ENCODE data around the gene CD7. TPM values are rescaled to one million over a fixed set of nuclear protein-coding genes. Genes with fewer than 3 reads are reported as not detected.

Gene CD7
- total and polyA plus RNA-seq, 9 of the 15 experiments (the other 6 are each of a cell fraction or from before 2014, with no cell fraction given), result 0.21 to 0.35 TPM; not detected in 7

DNA sequence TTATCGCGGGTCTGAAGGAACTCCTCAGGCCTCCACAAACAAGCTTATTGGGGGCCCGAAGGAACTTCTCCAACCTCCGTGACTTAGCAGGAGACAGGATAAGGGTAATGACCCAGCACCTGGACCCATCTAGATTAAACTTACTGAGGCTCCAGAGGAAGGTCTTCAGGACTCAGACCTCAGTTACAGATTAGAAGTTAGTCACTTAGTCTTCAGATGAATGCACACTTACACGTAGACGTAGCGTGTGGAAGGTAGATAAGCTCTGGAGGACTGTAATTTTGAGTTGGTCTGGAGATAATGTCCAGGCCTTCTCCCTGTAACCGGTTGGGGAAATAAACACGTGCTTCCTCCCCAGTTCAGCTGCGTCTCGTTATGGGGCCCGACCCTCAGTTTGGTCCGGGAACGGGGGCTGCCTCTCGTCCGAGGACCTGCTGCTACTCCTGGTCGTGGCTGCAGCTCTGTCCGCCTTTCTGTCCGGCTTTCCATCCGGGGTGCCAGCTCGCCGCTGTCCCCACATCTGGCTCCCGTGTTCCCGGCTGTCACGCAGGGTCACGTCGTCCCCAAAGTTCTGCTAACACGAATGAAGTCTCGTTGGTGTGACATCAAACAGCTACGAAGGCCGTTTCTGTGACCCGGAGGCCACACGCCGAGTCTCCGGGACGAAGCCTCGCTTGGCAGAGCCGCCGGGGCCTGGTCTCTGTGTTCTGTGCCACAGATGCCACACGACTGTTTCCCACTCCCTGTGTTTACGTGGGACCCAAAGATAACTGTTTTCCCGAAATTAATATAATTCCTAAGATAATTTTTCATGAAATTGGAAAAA is 28.0 kb upstream of the CD7 start (continued):
- TF ChIP-seq, protein P1, sequence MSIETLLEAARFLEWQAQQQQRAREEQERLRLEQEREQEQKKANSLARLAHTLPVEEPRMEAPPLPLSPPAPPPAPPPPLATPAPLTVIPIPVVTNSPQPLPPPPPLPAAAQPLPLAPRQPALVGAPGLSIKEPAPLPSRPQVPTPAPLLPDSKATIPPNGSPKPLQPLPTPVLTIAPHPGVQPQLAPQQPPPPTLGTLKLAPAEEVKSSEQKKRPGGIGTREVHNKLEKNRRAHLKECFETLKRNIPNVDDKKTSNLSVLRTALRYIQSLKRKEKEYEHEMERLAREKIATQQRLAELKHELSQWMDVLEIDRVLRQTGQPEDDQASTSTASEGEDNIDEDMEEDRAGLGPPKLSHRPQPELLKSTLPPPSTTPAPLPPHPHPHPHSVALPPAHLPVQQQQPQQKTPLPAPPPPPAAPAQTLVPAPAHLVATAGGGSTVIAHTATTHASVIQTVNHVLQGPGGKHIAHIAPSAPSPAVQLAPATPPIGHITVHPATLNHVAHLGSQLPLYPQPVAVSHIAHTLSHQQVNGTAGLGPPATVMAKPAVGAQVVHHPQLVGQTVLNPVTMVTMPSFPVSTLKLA (conservative IDR thresholded peaks at IDR 0.05), result peak; percentile 82 to 89
- TF ChIP-seq ZFP1 (CRISPR knock-in tag; IDR thresholded peaks at IDR 0.05) (no peak; the same call in 1 of the 2 replicates), RBM15 (IDR thresholded peaks at IDR 0.05; ENCODE audit: insufficient read depth, low read length) (no peak), IFI16 (CRISPR knock-in tag; IDR thresholded peaks at IDR 0.05) (peak; percentile 56; the same call in 1 of the 2 replicates), ARHGAP35 (IDR thresholded peaks at IDR 0.05; ENCODE audit: partially characterized antibody) (no peak), CCAR2 (IDR thresholded peaks at IDR 0.05; ENCODE audit: low read depth, low read length) (no peak), ZNF140 (CRISPR knock-in tag; IDR thresholded peaks at IDR 0.05) (no peak), TCFL5 (CRISPR knock-in tag; conservative IDR thresholded peaks at IDR 0.05) (no peak; the same call in 1 of the 2 replicates), CBX1 (IDR thresholded peaks at IDR 0.05; ENCODE audit: low read depth) (no peak), KLF16 (IDR thresholded peaks at IDR 0.05) (peak; percentile 95), ILK (tag; IDR thresholded peaks at IDR 0.05; ENCODE audit: borderline replicate concordance, low read depth) (no peak), KDM2B (CRISPR knock-in tag; IDR thresholded peaks at IDR 0.05) (0 out of 2 replicates have a peak, but pooled peaks have one; percentile 4)
- TF ChIP-seq, protein P2, sequence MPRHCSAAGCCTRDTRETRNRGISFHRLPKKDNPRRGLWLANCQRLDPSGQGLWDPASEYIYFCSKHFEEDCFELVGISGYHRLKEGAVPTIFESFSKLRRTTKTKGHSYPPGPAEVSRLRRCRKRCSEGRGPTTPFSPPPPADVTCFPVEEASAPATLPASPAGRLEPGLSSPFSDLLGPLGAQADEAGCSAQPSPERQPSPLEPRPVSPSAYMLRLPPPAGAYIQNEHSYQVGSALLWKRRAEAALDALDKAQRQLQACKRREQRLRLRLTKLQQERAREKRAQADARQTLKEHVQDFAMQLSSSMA (CRISPR knock-in tag; IDR thresholded peaks at IDR 0.05), result no peak
- TF ChIP-seq, protein P3, sequence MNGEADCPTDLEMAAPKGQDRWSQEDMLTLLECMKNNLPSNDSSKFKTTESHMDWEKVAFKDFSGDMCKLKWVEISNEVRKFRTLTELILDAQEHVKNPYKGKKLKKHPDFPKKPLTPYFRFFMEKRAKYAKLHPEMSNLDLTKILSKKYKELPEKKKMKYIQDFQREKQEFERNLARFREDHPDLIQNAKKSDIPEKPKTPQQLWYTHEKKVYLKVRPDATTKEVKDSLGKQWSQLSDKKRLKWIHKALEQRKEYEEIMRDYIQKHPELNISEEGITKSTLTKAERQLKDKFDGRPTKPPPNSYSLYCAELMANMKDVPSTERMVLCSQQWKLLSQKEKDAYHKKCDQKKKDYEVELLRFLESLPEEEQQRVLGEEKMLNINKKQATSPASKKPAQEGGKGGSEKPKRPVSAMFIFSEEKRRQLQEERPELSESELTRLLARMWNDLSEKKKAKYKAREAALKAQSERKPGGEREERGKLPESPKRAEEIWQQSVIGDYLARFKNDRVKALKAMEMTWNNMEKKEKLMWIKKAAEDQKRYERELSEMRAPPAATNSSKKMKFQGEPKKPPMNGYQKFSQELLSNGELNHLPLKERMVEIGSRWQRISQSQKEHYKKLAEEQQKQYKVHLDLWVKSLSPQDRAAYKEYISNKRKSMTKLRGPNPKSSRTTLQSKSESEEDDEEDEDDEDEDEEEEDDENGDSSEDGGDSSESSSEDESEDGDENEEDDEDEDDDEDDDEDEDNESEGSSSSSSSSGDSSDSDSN (IDR thresholded peaks at IDR 0.05; ENCODE audit: borderline replicate concordance in 1 of 2, low read depth in 2 of 2, low read length in 2 of 2), result peak in 1 of 2 experiments; percentile 81; a peak in 3 of 4 replicates
- TF ChIP-seq, protein P4, sequence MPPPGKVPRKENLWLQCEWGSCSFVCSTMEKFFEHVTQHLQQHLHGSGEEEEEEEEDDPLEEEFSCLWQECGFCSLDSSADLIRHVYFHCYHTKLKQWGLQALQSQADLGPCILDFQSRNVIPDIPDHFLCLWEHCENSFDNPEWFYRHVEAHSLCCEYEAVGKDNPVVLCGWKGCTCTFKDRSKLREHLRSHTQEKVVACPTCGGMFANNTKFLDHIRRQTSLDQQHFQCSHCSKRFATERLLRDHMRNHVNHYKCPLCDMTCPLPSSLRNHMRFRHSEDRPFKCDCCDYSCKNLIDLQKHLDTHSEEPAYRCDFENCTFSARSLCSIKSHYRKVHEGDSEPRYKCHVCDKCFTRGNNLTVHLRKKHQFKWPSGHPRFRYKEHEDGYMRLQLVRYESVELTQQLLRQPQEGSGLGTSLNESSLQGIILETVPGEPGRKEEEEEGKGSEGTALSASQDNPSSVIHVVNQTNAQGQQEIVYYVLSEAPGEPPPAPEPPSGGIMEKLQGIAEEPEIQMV (tag; conservative IDR thresholded peaks at IDR 0.05; ENCODE audit: low read depth), result peak; percentile 64
- TF ChIP-seq, protein P5, sequence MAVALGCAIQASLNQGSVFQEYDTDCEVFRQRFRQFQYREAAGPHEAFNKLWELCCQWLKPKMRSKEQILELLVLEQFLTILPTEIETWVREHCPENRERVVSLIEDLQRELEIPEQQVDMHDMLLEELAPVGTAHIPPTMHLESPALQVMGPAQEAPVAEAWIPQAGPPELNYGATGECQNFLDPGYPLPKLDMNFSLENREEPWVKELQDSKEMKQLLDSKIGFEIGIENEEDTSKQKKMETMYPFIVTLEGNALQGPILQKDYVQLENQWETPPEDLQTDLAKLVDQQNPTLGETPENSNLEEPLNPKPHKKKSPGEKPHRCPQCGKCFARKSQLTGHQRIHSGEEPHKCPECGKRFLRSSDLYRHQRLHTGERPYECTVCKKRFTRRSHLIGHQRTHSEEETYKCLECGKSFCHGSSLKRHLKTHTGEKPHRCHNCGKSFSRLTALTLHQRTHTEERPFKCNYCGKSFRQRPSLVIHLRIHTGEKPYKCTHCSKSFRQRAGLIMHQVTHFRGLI (CRISPR knock-in tag; IDR thresholded peaks at IDR 0.05), result 0 out of 2 replicates have a peak, but pooled peaks have one; percentile 9
- TF ChIP-seq, protein P6, sequence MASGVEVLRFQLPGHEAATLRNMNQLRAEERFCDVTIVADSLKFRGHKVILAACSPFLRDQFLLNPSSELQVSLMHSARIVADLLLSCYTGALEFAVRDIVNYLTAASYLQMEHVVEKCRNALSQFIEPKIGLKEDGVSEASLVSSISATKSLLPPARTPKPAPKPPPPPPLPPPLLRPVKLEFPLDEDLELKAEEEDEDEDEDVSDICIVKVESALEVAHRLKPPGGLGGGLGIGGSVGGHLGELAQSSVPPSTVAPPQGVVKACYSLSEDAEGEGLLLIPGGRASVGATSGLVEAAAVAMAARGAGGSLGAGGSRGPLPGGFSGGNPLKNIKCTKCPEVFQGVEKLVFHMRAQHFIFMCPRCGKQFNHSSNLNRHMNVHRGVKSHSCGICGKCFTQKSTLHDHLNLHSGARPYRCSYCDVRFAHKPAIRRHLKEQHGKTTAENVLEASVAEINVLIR (CRISPR knock-in tag; IDR thresholded peaks at IDR 0.05), result peak; percentile 45; the same call in 1 of the 2 replicates

Data from K562 (cell line).